ENCODE data around the gene SERBP1.

GRCh38 chr1:67433837-67434236 lies 3.6 kb upstream of the SERBP1 start:
- TF ChIP-seq POLR2A (IDR thresholded peaks at IDR 0.05) (no peak), CTCF (IDR thresholded peaks at IDR 0.05) (no peak)

Data from adrenal gland (tissue), 5 donors.